PC-3 (cell line): ENCODE results near the gene SHLD1. TPM values are rescaled to one million over a fixed set of nuclear protein-coding genes. Genes with fewer than 3 reads are reported as not detected.
A peak's percentile ranks its signal among the peaks of the same experiment; 100 is the strongest.

Experiments used
- ATAC-seq: fragments of 200-7000 bp; cut with Tn5 transposase; 2 replicates; pipeline ENCODE4 v1.9.1; 2020; ENCODE audit warnings: mild to moderate bottlenecking, moderate library complexity
- BruUV-seq: library from RNA; stranded (reverse); fragments of 400-500 nt; replicated peaks from 2 replicates; lab custom pipeline; 2021; lab: Mats Ljungman, UMichigan
- CTCF ChIA-PET: fragments of 300-600 bp; sonication (Branson Sonifier 250); formaldehyde crosslinking; loops from one replicate; lab custom pipeline; 2022; ENCODE audit warnings: antibody characterized with exemption; lab: Charles Lee
- POLR2A ChIA-PET: fragments of 300-600 bp; sonication (Branson Sonifier 250); formaldehyde crosslinking; loops from one replicate; lab custom pipeline; 2022; ENCODE audit warnings: antibody characterized with exemption; ENCODE audit not compliant: unreplicated experiment; lab: Charles Lee
- DNase-seq: peaks from one replicate; pipeline ENCODE4 v3.0.0-alpha.2; 2015
- H2AFZ ChIP-seq: fragments of 300-600 bp; sonication (generic); 2 replicates; pipeline ENCODE4 v1.6.0; 2016; ENCODE audit warnings: antibody characterized with exemption, low read length
- H3F3A ChIP-seq: fragments of 300-600 bp; sonication (generic); one replicate; pipeline ENCODE4 v1.6.0; 2017; ENCODE audit warnings: antibody characterized with exemption, low read length, control low read depth, mild to moderate bottlenecking; ENCODE audit not compliant: unreplicated experiment
- H3K27ac ChIP-seq: fragments of 300-600 bp; sonication (generic); 2 replicates; pipeline ENCODE4 v1.5.1; 2016; ENCODE audit warnings: mild to moderate bottlenecking, low read length
- H3K27me3 ChIP-seq: fragments of 300-600 bp; sonication (generic); 2 replicates; pipeline ENCODE4 v1.6.1; 2016; ENCODE audit warnings: low read length, mixed read lengths
- H3K36me3 ChIP-seq: fragments of 300-600 bp; sonication (generic); 2 replicates; pipeline ENCODE4 v1.6.1; 2016; ENCODE audit warnings: low read depth, mixed run types, low read length, mixed read lengths
- H3K4me1 ChIP-seq: fragments of 300-600 bp; sonication (generic); 2 replicates; pipeline ENCODE4 v1.5.1; 2016; ENCODE audit warnings: low read length; ENCODE audit not compliant: insufficient read depth
- H3K4me2 ChIP-seq: fragments of 300-600 bp; sonication (generic); 2 replicates; pipeline ENCODE4 v1.6.0; 2016; ENCODE audit warnings: low read length
- H3K4me3 ChIP-seq: fragments of 300-600 bp; sonication (generic); 2 replicates; pipeline ENCODE4 v1.5.1; 2016; ENCODE audit warnings: mild to moderate bottlenecking, low read length, mixed read lengths
- H3K79me2 ChIP-seq: fragments of 300-600 bp; sonication (generic); 2 replicates; pipeline ENCODE4 v1.6.1; 2017; ENCODE audit warnings: low read length, mixed read lengths
- H3K9ac ChIP-seq: fragments of 300-600 bp; sonication (generic); 2 replicates; pipeline ENCODE4 v1.6.0; 2016; ENCODE audit warnings: mild to moderate bottlenecking, low read length
- H3K9me2 ChIP-seq: fragments of 300-600 bp; sonication (generic); replicated peaks from 2 replicates; pipeline ENCODE4 v1.6.1; 2016; ENCODE audit warnings: mixed run types, low read length, mixed read lengths
- H3K9me3 ChIP-seq: fragments of 300-600 bp; sonication (generic); 2 replicates; pipeline ENCODE4 v1.6.1; 2016; ENCODE audit warnings: low read length, mixed read lengths
- H4K20me1 ChIP-seq: fragments of 300-600 bp; sonication (generic); 2 replicates; pipeline ENCODE4 v1.6.1; 2016; ENCODE audit warnings: low read length, mixed read lengths
- CTCF ChIP-seq: fragments of 300-600 bp; sonication (generic); conservative IDR thresholded peaks from 2 replicates; pipeline ENCODE4 v1.5.1; 2017; ENCODE audit warnings: antibody characterized with exemption, low read depth, mild to moderate bottlenecking, low read length
- EZH2 ChIP-seq: fragments of 300-600 bp; sonication (generic); IDR thresholded peaks from one replicate; pipeline ENCODE4 v1.6.1; 2017; ENCODE audit warnings: antibody characterized with exemption, mild to moderate bottlenecking, low read length; ENCODE audit not compliant: unreplicated experiment
- EZH2phosphoT487 ChIP-seq: fragments of 300-600 bp; sonication (generic); IDR thresholded peaks from 2 replicates; pipeline ENCODE4 v1.6.1; 2018; ENCODE audit warnings: mild to moderate bottlenecking, antibody characterized with exemption, low read length, borderline replicate concordance
- intact Hi-C: fragments of 100-400 bp; cut with micrococcal nuclease; formaldehyde crosslinking; loops from 2 replicates; pipeline ENCODE4 v1.9.0; 2023
- total RNA-seq: library from RNA; depleted of rRNA; stranded (reverse); fragments of >200 nt; gene quantifications from 2 replicates; pipeline ENCODE4 v1.2.3, GENCODE V29; 2014

SHLD1 gene
- total RNA-seq, 1 experiment from 2014 or later: 3.4 TPM

- CTCF ChIA-PET: no interaction called here
- BruUV-seq: no TSS peak
- TF ChIP-seq CTCF: peak; percentile 64
- TF ChIP-seq EZH2phosphoT487: no peak
These were observed 56.5 kb downstream of the SHLD1 start for GRCh38 chr20:5806457-5807263.

GRCh38 chr20:5807431-5807830, 57.2 kb downstream of the SHLD1 start:
- intact Hi-C loops: loop anchor here (5.0 kb wide), 1 partner anchor 125 kb away; no protein-coding TSS in a partner anchor
- Histone ChIP-seq H3K4me1 (peaks cover 6% of the 10 kb centered on the region), H3F3A (no peaks in the 10 kb centered on the region), H3K27ac (no peak overlapping the region), H3K36me3 (no peaks in the 10 kb centered on the region), H3K79me2 (no peaks in the 10 kb centered on the region), H3K27me3 (no peaks in the 10 kb centered on the region), H3K4me3 (no peak overlapping the region), H3K9me3 (no peaks in the 10 kb centered on the region), H3K4me2 (no peak overlapping the region), H4K20me1 (no peaks in the 10 kb centered on the region), H3K9me2 (no peaks in the 10 kb centered on the region), H3K9ac (no peak overlapping the region), H2AFZ (no peak overlapping the region)
- ATAC-seq (no peak), DNase-seq (no peak)
- CTCF ChIA-PET: no interaction called here
- POLR2A ChIA-PET: no interaction called here
- TF ChIP-seq CTCF: no peak
- no peak for TF ChIP-seq EZH2
- no peak for TF ChIP-seq EZH2phosphoT487
- no TSS peak for BruUV-seq

More at GRCh38 chr20:5806457-5807263, 56.5 kb downstream of the SHLD1 start:
- DNase-seq (peak; percentile 22), ATAC-seq (no peak)
- H2AFZ ChIP-seq: no peak overlapping the region
- no peaks in the 10 kb centered on the region for H4K20me1 ChIP-seq
- H3K27ac ChIP-seq: no peak overlapping the region
- H3K4me2 ChIP-seq: no peak overlapping the region
- H3F3A ChIP-seq: no peaks in the 10 kb centered on the region
- peaks cover 6% of the 10 kb centered on the region for H3K4me1 ChIP-seq
- no peaks in the 10 kb centered on the region for H3K36me3 ChIP-seq
- no peaks in the 10 kb centered on the region for H3K9me2 ChIP-seq
- no peak overlapping the region for H3K9ac ChIP-seq
- no peaks in the 10 kb centered on the region for H3K79me2 ChIP-seq
- H3K27me3 ChIP-seq: no peaks in the 10 kb centered on the region
- no peak overlapping the region for H3K4me3 ChIP-seq
- POLR2A ChIA-PET: no interaction called here
- intact Hi-C loops: loop anchor here (5.0 kb wide), 1 partner anchor 126 kb away; no protein-coding TSS in a partner anchor
- no peaks in the 10 kb centered on the region for H3K9me3 ChIP-seq

GRCh38 chr20:5808901-5809300, 58.7 kb downstream of the SHLD1 start:
- Histone ChIP-seq H3K27ac (no peak overlapping the region), H3K9me3 (no peaks in the 10 kb centered on the region), H3K27me3 (no peaks in the 10 kb centered on the region), H3K9me2 (no peaks in the 10 kb centered on the region), H3K4me3 (no peak overlapping the region), H2AFZ (no peak overlapping the region), H3K4me2 (no peak overlapping the region), H3F3A (no peaks in the 10 kb centered on the region), H3K79me2 (no peaks in the 10 kb centered on the region), H3K36me3 (no peaks in the 10 kb centered on the region), H4K20me1 (no peaks in the 10 kb centered on the region), H3K4me1 (peaks cover 6% of the 10 kb centered on the region), H3K9ac (no peak overlapping the region)
- no TSS peak for BruUV-seq
- ChIA-PET POLR2A (no interaction called here), CTCF (no interaction called here)
- TF ChIP-seq EZH2 (no peak), EZH2phosphoT487 (no peak), CTCF (no peak)
- ATAC-seq (no peak), DNase-seq (no peak)
- intact Hi-C loops: loop anchor here (5.0 kb wide), 1 partner anchor 123 kb away; no protein-coding TSS in a partner anchor
